ENCODE results near the gene DNAI1.

Gene DNAI1

DNA sequence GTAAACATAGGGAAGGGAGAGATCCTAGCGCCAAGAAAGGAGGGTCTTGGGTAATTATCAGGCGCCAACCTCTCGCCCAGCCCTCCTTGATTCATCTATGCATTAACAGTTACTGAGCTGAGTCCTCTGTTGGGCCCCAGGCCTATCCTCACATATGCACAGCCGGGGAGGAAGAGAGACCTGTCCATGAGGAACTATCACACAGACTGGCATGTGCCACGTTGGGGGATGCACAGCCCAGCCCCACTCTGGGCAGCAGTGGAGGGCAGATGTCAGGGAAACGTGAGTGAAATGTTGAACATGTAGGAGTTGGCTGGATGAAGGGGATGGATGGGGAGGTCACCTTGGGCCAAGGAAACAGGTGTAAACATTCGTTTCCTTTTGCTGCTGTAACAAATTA lies 82.9 kb downstream of the DNAI1 start:
- no peak for DNase-seq (ENCODE audit: low spot score)

DNA sequence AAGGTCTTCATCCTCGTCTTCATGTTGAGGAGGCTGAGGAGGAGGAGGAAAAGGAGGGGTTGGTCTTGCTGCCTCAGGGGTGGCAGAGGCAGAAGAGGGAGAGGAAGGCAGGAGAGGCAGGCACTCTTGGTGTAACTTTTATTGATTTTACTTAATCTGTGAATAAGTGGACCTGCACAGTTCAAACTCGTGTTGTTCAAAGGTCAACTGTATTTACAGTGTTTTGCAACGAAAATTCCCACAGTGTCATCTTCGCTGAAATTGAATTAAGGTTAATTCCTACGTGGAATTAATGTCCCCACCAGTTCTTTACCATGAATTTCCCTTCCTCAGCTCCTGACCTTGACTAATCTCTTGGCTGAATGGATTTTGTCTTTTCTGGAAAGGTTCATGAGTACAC lies 85.4 kb downstream of the DNAI1 start:
- no peak for DNase-seq (ENCODE audit: low spot score)

DNA sequence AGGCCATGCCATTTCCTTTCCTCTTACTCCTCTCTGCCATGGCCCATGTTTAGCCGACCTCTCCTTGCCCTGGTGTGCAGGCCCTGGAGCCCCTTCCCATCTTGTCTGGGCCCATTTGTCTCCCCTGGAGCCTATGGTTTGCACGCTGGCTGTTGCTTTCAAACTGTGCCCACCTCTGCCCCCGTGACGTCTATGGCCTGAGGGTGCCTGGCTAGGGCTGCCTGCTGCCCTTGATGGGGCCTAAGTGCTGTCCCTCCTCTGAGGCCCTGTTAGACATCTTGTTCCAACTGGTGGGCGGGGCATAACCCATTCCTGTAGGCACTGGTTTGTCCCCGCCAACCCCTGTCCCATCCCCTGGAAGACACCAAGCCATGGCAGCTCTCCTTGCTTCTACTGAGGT lies 86.9 kb downstream of the DNAI1 start:
- no peak for DNase-seq (ENCODE audit: low spot score)

DNA sequence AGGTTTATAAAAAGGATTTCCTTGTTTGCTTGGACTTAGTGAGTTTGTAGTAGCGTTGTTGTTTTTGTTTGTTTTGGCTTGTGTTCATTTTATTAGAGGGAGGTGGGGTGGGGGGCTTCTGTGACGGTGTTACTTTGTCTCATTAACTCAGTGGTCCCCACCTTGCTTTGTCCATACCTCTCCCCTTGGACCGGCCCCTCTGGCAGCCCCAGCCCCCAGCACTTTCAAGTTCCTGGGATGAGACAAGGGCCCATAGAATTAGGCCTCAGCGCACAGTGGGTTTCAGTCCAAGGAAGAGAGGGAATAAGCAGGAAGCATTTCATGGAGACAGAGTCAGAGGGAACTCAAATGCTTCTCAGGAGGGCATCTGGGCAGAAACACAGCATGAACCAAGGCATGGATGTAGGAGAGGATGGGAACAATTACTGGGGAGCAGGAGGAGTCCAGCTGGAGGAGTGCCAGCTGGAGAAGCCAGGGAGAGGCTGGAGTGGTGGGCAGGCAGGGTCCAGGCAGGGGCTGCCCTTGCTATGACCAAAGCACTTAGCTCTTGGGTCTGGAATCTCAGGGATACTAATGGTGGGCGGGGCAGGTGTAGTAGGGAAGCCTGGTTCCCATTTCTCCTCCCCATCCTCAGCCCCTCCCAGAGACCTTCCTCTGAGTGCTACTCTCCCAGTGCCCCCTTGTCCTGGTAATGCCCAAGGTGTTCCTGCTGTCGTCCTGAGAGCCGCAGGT lies 87.7 kb downstream of the DNAI1 start:
- no peak for DNase-seq (ENCODE audit: low spot score)

DNA sequence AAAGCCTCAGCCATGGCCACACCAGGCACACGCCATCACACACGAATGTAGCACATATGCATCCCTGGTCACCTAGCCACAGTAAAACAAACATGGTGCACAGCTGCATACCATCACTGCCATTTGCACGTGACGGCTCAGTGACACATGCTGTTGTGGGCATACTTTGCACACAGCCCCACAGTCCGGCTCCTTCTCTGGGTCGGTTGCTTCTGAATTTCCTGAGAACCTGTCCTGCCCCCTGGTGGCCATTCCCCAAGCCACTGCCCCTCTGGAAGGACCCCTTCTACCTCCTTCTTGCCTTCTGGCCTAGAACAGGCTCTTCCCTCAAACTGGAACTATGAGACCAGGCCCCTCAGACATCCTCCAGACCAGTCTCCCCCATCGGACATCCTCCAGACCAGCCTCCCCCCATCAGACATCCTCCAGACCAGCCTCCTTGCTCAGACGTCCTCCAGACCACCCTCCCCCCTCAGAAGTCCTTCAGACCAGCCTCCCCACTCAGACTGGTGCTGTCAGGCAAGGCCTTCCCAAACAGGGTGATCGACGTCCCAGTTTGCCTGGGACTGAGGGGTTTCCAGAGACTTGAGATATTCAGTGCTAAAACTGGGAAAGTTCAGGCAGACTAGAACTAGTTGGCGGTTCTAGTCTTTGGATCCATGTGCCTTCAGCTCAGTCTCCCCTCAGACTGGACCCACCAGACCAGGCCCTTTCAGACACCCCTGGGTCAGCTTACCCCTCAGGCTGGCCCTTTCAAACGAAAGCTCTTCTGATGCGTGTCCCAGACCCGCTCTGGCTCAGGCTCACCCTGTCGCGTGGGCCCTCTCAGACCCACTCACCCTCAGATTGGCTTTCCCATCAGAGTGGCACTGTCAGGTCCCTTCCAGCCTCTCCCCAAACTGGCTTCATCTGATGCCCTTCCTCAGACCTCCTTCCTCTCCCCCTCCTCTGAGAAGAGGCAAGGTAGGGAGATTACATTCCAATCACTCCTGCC lies 88.5 kb downstream of the DNAI1 start:
- peak; percentile 83 for DNase-seq (ENCODE audit: low spot score)

DNA sequence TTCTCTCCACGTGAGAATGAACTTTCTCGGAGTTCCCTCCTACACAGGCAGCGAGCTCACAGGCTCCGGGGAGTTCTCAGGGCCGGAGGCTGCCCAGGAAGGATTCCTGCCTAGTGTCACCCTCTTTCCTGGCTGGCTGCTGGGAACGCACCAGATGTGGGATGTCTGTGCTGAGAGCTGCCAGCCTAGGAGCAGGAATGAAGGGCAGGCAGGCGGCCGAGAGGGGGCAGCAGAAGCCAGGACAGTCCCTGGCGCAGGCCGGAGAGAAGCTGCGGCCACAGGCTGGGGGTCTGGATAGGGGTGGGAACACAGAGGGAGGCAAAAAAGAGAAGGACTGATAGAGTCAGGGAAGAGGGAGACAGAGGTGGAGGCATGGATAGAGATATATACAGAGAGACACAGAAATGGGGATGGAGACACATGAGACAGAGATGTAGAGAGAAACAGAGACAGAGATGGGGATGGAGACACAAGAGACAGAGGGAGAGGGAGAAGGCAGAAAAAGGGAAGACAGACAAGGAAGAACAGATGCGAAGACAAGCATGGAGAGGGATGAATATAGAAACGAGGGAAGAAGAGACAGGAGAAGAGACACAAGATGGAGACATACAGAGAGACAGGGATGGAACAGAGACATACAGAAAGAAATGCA lies 89.5 kb downstream of the DNAI1 start:
- DNase-seq (ENCODE audit: low spot score), result peak; percentile 87

DNA sequence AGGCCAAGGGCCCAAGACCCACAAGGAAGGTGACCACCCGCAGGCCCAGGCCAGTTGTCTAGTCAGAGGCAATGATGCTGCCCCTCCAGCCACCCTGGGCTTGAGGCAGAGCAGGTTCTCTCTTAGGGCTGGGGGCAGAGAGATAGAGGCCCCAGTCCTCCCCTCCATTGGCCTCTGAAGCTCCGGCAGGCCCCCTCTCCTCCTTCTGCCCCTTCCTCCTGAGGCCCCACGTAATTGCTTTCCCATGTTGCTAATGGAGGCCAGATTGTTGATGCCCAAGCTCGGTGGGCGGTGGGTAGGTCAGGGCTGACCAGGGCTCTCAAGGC lies 90.8 kb downstream of the DNAI1 start:
- DNase-seq (ENCODE audit: low spot score), result no peak

DNA sequence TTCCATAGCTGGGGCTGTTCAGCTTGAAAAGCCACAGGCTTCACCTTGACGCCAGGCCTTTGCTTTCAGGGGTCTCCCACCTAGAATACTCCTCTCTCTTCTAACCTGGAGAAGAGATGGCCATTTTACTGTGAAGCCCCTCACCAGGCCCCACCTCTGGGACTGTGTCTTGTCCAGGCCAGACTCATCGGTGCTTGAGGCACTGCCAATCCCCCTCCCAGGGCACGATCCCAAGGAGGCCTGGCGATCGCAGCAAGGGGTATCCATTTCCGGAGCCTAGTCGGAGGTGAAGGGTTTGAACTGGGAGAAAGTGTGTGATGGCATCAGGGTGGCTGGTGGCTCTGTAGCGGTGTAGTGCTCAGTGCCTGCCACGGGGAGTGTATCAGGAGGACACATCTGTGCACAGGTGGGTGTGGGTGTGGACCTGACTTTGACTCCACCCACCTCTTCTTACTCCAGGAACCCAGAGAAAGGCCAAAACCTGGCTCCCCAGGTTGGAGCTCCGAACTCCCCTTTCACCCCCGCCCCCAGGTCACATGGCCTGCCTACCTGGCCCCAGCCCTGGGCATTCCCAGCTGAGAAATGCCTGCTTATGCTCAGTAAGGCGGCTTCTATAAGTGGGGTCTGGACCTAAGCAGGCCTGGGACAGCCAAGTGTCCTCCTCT lies 91.5 kb downstream of the DNAI1 start:
- DNase-seq (ENCODE audit: low spot score), result no peak

DNA sequence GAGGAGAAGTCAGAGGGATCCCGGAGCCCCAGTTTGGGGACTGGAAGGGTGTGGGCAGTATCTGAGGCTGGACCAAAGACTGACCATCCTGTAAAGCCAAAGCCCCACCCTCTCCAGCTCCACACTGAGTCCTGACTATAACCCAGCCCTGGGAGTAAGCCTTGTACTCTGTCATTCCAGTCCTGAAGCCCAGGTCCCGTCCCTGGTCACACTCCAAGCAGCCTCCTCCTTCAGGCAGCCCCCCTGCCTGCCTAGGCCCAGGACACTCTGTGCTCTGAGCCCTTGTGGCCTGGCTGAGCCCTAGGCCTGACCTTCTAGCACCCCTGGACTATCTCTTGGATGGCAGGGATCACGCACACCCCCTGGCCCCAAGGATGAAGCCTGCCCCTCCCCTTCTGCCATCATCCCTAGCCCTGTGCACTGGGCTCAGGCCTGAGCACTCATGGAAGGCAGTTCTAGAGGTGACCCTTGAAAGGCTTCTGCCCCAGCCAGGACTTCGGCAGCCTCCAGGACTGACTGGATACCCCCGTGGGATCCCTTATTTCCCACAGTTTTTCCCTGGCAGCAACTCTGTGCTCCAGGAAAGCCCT lies 92.2 kb downstream of the DNAI1 start:
- DNase-seq (ENCODE audit: low spot score), result no peak

DNA sequence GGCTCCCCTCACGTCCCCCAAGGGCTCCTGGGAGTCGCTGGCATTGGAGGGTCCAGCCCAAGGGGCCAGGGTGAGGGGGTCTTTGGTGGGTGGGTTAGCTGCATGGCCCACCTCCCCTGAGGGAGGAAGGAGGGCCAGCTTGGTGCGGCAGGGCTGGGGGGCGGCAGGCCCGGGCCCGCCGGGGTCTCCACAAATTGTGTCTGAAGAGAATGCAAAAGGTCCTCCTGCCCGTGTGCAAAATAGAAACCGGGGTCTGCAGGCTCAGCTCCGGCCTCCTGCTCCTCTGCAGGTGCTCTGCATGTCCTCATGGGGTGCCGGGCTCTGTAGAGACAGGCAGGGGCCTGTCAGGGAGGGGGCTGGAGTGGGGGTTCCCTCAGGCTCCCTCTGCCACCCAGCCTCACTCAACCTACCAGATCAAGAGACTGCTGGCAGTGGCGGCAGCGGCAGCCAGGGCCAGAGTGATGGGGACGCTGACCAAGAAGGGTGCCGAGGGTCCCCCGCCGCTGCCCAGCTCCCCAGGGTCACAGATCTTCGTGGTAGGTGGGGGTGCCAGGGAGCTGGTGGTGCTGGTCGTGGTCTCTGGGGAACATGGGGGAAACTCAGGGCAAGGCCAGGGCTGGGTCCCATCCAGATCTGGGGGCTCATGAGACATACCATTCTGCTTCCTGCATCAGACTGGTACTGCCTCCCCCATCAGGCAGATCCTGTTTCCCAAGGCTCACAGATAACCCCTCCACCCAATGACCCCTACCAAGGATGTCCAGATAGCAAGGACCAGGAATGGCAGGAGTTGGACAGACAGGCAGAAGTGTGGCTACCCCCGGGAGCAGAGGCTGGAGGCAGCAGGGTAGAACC lies 93.4 kb downstream of the DNAI1 start:
- no peak for DNase-seq (ENCODE audit: low spot score)

DNA sequence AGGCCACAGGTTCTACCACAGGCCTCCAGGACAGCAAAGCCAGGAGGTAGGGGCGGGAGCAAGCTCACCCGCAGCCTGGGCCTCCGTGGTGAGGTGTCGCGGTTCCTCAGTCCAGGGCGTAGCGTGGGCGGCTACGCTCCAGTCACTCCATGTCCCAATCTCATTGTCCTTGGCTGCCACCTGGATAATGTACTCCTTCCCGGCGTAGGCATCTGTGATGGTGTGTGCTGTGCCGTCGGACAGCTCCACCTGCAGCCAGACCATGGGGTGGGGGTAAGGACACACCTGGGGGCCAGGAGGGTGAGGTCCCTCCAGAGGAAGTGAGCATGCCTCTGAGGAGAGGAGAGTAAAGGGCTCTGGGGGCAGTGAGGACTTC lies 94.0 kb downstream of the DNAI1 start:
- DNase-seq (ENCODE audit: low spot score), result no peak

DNA sequence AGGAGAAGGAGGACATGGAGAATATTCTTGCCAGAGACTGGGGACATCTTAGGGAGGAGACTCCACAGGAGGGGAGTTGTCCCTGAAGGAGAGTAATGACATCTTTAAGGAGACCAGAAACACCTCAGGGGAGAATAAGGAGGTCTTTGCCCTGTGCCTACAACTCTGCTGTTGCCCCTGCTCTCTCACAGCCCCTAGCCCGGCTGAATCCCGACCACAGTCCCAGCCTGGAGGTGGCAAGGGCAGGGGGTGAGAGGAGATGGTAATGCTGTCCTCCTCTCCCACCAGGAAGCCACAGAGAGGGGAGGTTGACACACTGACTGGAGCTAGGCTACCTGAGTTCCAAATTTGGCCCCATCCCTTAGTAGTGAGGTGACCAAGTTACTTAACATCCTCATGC lies 94.4 kb downstream of the DNAI1 start:
- DNase-seq (ENCODE audit: low spot score), result no peak

DNA sequence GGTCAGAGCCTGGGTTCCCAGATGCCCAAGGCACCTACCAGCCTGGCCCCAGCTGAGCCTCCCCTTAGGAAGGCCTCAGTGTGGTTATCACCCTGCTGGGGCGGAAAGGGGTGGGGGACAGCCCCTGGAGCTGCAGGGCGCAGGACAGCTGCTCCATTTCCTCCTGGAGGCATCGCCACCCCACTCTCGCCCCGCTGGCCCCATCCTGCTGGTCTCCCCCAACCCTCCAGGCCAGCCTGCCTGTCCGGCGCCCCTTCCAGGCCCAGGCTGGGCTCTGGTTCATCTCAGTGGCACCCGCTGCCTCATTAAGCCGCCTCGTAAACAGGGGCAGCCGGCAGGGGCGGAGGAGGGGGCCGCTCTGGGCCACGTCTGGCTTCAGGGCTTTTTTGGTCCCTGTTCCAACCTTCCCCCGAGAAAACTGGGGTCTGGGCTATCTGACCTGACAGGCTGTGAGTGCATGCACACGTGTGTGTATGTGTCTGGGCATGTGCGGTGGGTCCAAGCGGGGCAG lies 95.0 kb downstream of the DNAI1 start:
- DNase-seq (ENCODE audit: low spot score), result no peak

DNA sequence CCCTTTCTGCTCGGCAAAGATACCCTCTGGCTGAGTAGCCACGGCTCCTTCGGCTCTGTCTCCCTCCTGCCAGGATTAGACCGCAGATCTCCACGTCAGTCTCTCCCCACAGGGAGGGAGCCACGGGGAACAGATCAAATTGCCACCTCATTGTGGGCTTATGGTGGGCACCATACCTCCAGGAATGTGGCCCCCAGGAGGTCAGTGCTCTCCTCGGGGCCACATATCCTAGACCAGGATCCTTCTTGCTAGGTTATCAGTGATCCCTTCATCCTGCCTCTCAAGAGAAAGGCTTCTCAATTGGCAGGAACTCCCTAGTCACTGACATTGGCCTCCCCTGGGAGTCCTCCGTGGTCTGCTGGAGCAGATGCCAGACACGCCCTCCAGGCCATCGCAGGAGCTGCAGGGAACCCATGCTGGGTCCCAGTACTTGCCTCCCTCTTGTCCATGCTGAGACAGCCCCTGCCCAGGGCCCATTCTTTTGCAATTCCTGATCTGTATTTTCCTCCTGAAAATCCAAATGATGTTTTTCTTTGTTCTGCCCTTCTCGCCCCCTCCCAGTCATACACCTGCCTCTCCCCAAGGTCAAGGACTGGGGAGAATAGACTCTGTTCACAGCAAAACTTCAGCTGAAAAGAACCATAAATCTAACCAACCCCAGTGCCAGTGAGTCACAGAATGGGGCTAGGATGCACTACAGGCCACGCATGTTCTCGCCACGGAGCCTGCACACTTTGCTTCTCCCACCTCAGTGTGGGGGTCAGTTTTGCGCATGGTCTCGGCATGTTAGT lies 95.8 kb downstream of the DNAI1 start:
- DNase-seq (ENCODE audit: low spot score), result peak; percentile 91

DNA sequence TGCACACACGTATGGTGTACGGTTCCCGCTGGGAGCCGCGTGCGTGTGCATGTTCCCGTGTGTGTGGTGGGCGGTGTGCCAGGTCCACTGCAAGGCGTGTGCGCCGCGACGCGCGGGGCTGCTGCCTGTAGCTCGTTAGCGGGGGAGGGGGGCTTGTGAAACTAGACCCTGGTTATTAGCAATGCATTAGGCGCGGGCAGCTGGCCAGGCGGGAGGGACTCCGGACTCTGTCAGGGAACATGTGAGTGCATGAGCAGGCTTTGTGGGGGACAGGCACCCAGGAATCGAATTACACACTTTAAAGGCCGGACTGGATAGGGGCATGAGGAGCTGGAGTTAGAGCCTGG lies 96.4 kb downstream of the DNAI1 start:
- DNase-seq (ENCODE audit: low spot score), result peak; percentile 60

DNA sequence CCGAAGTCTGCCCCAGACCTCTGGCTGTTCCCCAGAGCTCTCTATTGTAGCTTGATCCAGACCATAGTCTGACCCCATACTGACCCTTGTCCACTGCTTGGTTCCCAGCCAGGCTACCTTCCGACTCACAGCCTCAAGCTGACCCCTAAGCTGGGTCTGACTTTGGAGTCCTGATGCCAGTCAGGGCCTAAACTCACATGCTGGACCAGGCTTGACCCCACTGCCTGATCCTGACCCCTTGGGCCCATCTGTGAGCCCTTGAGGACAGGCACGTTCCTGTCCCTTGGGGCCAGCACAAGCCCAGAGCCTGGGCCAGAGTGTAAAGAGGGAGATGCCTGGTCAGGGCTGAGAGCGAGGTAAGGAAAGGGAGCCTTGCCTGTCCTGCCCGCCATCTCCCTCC lies 96.9 kb downstream of the DNAI1 start:
- no peak for DNase-seq (ENCODE audit: low spot score)

DNA sequence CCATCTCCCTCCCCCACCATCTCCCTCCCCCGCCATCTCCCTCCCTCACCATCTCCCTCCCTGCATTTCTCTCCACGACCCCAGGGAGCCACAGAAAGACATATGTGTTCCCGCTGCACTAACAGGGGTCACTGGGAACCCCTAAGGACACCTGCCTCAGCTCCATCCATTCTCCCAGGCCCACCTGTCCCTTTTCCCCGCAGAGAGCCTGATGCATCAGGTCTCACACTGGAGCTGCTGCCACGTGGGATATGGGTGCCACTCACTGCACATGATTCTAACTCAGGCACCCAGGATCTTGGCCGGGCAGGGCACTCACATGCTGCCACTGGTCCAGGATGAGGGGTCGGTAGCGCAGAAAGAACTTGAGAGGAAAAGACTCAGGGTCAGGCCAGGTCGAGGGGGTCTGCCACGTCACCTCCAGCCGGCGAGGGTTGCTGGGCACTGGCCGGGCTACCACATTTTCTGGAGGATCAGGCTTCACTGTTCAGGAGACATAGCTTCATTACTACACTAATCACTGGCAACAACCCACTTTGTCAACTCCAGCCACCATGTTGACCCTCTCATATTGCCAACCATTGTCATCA lies 97.4 kb downstream of the DNAI1 start:
- DNase-seq (ENCODE audit: low spot score), result no peak

DNA sequence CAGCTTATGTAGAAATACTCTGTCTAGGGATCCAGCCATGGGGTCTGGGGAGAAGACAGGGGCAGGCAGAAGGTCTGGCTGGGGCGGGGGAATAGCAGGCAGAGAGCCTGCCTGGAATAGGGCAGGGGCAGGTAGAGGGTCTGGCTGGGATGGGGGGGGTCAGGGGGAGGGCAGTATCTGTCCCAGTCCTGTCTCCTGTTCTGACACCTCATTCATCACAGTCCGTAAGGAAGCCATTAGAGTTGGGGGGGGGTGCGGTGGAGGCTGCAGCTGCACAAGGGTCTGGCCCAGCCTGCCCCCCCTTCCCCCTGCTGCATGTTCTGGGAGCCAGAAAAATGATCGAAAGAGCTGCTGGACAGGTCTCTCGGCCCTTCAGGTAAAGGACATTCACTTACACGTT lies 98.3 kb downstream of the DNAI1 start:
- DNase-seq (ENCODE audit: low spot score), result no peak

Data from SK-N-DZ (cell line).